Subcutaneous adipose tissue (tissue), 4 donors: Measurements from ENCODE around the gene STX18. TPM values are rescaled to one million over a fixed set of nuclear protein-coding genes. Genes with fewer than 3 reads are reported as not detected.

Experiments used
- CTCF ChIP-seq: fragments of 450-650 bp; IDR thresholded peaks from one replicate; pipeline ENCODE4 v1.5.1; 2016; ENCODE audit warnings: low read depth, mild to moderate bottlenecking, control low read depth, antibody characterized with exemption, moderate library complexity
- total RNA-seq, 4 donors: library from RNA; depleted of rRNA; stranded (reverse); fragments of >200 nt; gene quantifications; one replicate each; pipeline ENCODE4 v1.1.0, GENCODE V29; 2016

The STX18 gene
- total RNA-seq, 4 donors from 2014 or later, result 17.0 to 29.2 (median 21.6) TPM

GRCh38 chr4:4549534-4549933 lies 7.7 kb upstream of the STX18 start:
- no peak for TF ChIP-seq CTCF

- no peak for TF ChIP-seq CTCF
Measured at GRCh38 chr4:4542774-4543485, 1.1 kb upstream of the STX18 start.

- no peak for TF ChIP-seq CTCF
Measured at GRCh38 chr4:4541040-4541631, 712 bp downstream of the STX18 start.

- TF ChIP-seq CTCF, result no peak
Measured at GRCh38 chr4:4539481-4539880, 2.4 kb downstream of the STX18 start.

- no peak for TF ChIP-seq CTCF
Measured at GRCh38 chr4:4535590-4535989, 6.3 kb downstream of the STX18 start.

- TF ChIP-seq CTCF, result no peak
Measured at GRCh38 chr4:4534515-4535145, 7.2 kb downstream of the STX18 start.

GRCh38 chr4:4533461-4534169 lies 8.2 kb downstream of the STX18 start:
- no peak for TF ChIP-seq CTCF
